Stimulated activated CD8-positive, alpha-beta memory T cell treated with anti-CD3 and anti-CD28 coated beads, Interleukin-4, amount 100 ng/mL, for 4 hours (primary cell): Measurements from ENCODE around the gene IQSEC3.

Experiments
- DNase-seq, 2 donors: peaks; one replicate each; pipeline ENCODE4 v3.0.0-alpha.2; 2020; ENCODE audit warnings: low read depth in 2 of 2, low spot score in 1 of 2

IQSEC3 gene

GRCh38 chr12:162467-163307 is 96.1 kb downstream of the IQSEC3 start:
- DNase-seq: no peak

- no peak for DNase-seq
These were observed 96.9 kb downstream of the IQSEC3 start for GRCh38 chr12:163406-163986.

DNA sequence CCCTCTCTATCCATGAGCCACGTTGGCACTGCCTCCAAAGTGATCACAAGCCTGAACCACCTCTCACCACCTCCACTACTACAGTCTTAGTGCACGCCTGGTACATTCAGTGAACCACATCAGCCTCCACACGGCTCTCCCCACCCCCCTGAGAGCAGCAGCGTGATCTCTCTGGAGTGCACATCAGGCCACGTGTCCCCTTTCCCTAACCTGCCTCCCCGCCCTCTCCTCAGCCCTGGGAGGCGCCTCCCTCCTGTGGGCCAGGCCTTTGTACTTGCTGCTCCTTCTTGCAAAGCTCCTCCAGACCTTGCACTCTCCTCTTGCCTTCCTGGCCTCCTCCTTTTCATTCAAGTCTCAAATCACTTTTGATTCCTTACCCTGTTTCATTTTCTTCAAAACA is 97.6 kb downstream of the IQSEC3 start:
- no peak for DNase-seq

GRCh38 chr12:165862-166368 is 99.3 kb downstream of the IQSEC3 start:
- DNase-seq: no peak

GRCh38 chr12:166425-167075 is 100.0 kb downstream of the IQSEC3 start:
- no peak for DNase-seq

GRCh38 chr12:167959-168600 is 101.5 kb downstream of the IQSEC3 start:
- DNase-seq: no peak

- DNase-seq: no peak
These were observed 102.4 kb downstream of the IQSEC3 start for GRCh38 chr12:168763-169525.

GRCh38 chr12:169528-170370 is 103.2 kb downstream of the IQSEC3 start:
- no peak for DNase-seq

DNA sequence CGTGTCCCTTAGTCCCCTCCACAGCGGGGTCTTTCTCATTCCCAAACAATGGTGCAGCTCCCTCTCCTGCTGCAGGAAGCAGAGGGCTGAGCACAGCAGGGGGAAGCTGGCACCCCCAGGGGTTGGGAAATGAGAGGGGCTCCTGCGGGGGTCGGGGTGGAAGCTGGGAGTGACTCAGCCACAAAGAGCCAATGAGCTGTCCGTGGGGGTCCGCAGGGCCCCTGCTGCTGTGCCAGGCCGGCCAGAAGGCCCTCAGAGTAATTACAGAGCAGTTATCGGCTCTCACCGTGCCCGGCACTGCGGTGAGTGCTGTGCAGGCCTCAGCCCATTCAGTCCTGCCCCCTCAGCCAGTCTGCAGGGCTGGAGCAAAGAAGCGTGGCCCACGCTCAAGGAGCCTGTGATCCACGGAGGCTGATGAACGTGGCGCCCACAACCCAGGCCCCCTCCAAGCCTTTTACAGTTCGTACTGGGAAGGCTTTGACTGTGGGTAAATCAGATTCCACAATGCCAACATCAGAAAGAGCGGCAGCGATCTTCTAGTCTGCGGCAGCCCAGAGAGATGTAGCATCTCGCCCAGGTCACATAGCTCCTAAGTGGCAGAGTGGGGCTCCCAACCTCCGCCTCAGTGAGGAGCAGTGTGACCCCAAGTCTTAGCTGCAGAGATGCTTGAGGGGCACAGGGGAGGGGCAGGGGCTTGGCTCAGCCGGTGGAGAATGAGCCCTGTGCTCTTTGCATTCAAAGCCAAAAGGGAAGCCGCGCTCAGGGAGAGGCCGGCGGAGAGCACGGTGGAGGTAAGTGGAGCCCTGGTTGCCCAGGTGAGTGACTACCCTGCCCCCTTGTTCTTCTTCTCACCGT is 104.0 kb downstream of the IQSEC3 start:
- DNase-seq: no peak

GRCh38 chr12:171276-171675 is 104.7 kb downstream of the IQSEC3 start:
- no peak for DNase-seq

GRCh38 chr12:171743-172676 is 105.4 kb downstream of the IQSEC3 start:
- no peak for DNase-seq

GRCh38 chr12:172732-173161 is 106.2 kb downstream of the IQSEC3 start:
- no peak for DNase-seq

DNA sequence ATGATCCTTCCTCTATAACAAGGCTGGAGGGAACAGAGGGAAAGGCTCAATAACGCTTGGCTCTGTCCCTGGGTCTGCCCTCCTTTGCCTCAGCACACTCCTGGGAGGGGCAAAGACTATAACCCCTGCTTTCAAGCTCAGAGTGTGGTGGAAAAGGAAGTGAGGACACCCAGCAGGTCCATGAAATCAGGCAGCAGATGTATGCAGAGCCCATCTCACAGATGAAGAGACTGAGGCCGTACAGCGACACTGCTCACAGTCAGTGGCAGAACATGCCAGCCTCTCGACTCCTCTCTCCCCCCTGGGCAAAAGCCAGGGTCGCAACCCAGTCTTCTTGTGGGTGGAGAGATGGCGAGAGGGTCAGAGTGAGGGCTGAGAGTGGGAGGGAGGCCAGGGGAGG is 107.6 kb downstream of the IQSEC3 start:
- no peak for DNase-seq

GRCh38 chr12:174596-174995 is 108.0 kb downstream of the IQSEC3 start:
- no peak for DNase-seq

DNA sequence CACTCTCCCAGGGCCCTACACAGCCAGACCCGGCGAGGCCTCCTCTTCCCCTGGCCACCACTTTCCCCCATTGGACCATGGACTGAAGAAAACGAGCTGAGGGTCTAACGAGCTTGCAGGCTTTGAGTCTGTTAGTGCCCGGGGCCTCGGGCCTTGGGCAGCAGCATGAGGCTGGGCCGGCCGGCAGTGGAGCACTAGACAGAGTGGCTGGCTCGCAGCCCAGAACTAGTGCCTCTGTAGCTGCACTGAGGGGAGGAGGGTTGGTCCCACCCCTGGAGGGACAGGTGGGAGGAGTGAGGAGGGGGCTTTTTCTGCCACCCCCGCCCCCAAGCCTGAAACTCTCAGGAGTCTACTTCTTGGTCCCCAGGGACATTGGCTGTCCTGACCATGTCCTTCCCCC is 108.7 kb downstream of the IQSEC3 start:
- DNase-seq: no peak

DNA sequence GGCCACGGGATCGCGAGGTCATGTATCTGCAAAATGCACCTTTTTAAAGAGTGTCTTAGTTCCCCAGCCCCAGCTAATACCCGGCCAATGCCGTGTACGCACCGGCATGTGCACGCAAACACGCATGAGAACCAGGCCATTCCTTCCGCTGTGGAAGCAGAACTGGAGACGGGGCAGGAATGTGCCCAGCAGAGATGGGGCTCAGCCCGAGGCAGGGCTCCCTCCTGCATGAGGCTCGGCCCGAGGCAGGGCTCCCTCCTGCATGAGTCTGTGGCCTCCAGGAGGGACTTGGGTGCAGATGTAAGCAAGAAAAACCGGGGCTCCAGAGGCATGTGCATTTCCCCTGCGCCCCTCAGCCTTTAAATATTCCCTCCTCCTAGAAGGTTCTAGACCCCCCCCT is 109.2 kb downstream of the IQSEC3 start:
- no peak for DNase-seq

GRCh38 chr12:176321-177181 is 110.0 kb downstream of the IQSEC3 start:
- DNase-seq: no peak
